H7 (cell line): ENCODE results near the gene MUC16. TPM values are rescaled to one million over a fixed set of nuclear protein-coding genes. Genes with fewer than 3 reads are reported as not detected.
"Not testable (repeated sequence)": the region's sequence is repeated elsewhere in the genome, so short reads cannot be mapped to it uniquely, and the experiment has no call there.

ENCODE experiments used
- DNase-seq: peaks from one replicate; pipeline ENCODE4 v3.0.0; 2012
- H3K27me3 ChIP-seq: 2 replicates; pipeline ENCODE4 v1.6.0; 2011; ENCODE audit warnings: mild to moderate bottlenecking, low read length; ENCODE audit not compliant: control insufficient read depth, insufficient read depth
- H3K36me3 ChIP-seq: replicated peaks from 2 replicates; pipeline ENCODE4 v1.5.1; 2011; ENCODE audit warnings: low read length; ENCODE audit not compliant: control insufficient read depth, insufficient read depth
- H3K4me3 ChIP-seq: 2 replicates; pipeline ENCODE4 v1.5.1; 2011; ENCODE audit warnings: low read depth, mild to moderate bottlenecking, control low read depth, low read length, moderate library complexity; ENCODE audit not compliant: insufficient read depth
- total RNA-seq: library from RNA; depleted of rRNA; stranded (reverse); fragments of >200 nt; shearing (Covaris generic); gene quantifications from 2 replicates; pipeline ENCODE4 v1.2.3, GENCODE V29; 2014; rRNA removed

Gene MUC16
- total RNA-seq: not detected in 2 replicates

DNA sequence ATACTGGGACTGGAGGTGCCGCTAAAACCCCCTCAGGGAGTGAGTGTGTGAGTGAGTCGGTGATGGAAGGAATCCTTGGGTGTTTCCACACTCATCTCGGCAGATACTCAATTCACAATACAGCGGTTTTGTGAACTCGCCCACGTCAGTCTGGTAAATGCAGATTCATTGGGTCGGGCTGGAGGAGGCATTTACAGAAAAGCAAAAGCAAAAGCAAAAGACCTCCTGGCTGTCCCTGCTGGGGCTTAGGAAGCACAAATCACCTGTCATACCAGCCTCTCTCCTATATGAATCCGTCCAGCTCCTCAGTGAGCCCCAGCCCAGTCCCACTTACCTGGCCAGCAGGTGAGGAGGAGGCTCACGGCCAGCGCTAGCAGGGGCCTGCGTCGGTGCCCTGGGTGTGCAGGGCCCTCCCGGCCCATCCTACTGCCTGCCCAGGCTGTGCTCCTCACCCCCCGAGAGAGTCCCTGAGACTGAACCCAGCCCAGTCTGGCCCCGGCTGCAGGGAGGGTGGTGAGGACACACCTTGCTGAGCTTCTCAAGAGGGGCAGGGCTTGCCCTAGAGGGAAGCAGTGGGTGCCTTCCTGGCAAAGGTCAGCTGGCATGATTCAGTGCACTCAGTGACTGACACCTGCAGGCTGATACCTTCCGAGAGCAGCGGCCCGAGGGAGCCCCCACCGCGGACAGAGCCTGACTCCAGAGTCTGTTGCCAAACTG lies at the start of gene MUC16:
TSS of gene MUC16 (minus strand) at position 475 of the 717 bp plus-strand sequence.
- Histone ChIP-seq H3K27me3 (no peaks in the 10 kb centered on the region), H3K4me3 (no peak within 1 kb of the TSS), H3K36me3 (no peaks in the 10 kb centered on the region)
- DNase-seq: peak; percentile 54

- H3K4me3 ChIP-seq: no peak overlapping the region
- H3K36me3 ChIP-seq: no peaks in the 10 kb centered on the region
Measured at GRCh38 chr19:9058905-9059667, 48.9 kb upstream of the MUC16 start.

GRCh38 chr19:9057505-9058258 lies 47.5 kb upstream of the MUC16 start:
- Histone ChIP-seq H3K36me3 (no peaks in the 10 kb centered on the region), H3K27me3 (no peaks in the 10 kb centered on the region), H3K4me3 (no peak overlapping the region)
- no peak for DNase-seq

More at GRCh38 chr19:9058905-9059667, 48.9 kb upstream of the MUC16 start:
- no peaks in the 10 kb centered on the region for H3K27me3 ChIP-seq
- DNase-seq: no peak

DNA sequence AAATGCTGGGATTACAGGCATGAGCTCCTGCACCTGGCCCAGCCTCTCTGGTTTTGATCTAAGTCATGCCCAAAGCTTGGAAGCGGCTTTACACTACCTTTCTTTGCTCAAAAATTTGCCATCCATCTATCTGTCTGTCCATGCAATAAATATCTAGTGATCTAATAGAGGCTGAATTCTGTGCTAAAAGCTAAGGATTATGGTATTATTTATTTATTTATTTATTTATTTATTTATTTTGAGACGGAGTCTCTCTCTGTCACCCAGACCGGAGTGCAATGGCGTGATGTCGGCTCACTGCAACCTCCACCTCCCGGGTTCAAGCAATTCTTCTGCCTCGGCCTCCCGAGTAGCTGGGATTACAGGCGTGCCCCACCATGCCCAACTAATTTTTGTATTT lies 45.9 kb upstream of the MUC16 start:
- not testable (repeated sequence) for H3K27me3 ChIP-seq, H3K36me3 ChIP-seq, DNase-seq, H3K4me3 ChIP-seq

GRCh38 chr19:9054765-9055164 lies 44.6 kb upstream of the MUC16 start:
- Histone ChIP-seq H3K4me3 (no peak overlapping the region), H3K36me3 (no peaks in the 10 kb centered on the region), H3K27me3 (no peaks in the 10 kb centered on the region)
- peak; percentile 56 for DNase-seq

- Histone ChIP-seq H3K4me3 (no peak overlapping the region), H3K27me3 (no peaks in the 10 kb centered on the region), H3K36me3 (no peaks in the 10 kb centered on the region)
- DNase-seq: no peak
Measured at GRCh38 chr19:9054207-9054606, 44.0 kb upstream of the MUC16 start.

GRCh38 chr19:9053674-9054073 lies 43.5 kb upstream of the MUC16 start:
- H3K27me3 ChIP-seq, H3K36me3 ChIP-seq, DNase-seq, H3K4me3 ChIP-seq: not testable (repeated sequence)

DNA sequence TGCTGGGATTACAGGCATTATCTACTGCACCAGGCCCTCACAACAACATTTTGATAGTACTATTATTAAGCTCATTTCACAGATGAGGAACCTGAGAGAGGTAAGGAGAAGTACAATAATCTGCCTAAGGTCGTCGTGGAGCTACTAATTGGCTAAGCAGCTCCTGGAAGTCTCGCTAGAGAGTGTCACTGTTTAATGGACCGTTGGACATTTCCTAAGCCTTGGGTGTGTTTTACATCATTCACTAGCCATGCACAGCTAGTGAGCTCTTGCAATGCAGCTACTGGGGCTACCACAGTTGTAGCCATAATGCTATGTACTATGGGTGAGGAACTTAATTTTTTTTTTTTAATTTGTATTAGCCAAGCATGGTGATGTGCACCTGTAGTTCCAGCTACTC lies 42.7 kb upstream of the MUC16 start:
- Histone ChIP-seq H3K27me3 (no peaks in the 10 kb centered on the region), H3K36me3 (no peaks in the 10 kb centered on the region), H3K4me3 (no peak overlapping the region)
- no peak for DNase-seq

- no peaks in the 10 kb centered on the region for H3K36me3 ChIP-seq
- DNase-seq: no peak
- H3K4me3 ChIP-seq: no peak overlapping the region
- no peaks in the 10 kb centered on the region for H3K27me3 ChIP-seq
Measured at GRCh38 chr19:9046694-9047093, 36.5 kb upstream of the MUC16 start.

DNA sequence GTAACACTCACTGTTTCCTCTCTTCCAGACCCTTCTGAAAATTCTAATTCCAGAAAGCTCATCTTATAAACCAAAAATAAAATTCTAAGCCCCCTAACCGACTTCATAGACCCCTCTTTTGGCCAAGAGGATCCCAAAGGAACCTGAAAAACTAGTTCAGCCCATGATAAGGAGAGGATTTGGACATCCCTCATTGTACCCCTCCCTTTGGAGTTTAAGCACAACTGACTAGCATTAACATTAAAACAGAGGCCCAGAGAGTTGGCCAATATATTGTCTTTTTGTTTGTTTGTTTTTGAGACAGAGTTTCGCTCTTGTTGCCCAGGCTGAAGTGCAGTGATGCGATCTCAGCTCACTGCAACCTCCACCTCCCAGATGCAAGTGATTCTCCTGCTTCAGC lies 34.2 kb upstream of the MUC16 start:
- no peak for DNase-seq
- Histone ChIP-seq H3K36me3 (no peaks in the 10 kb centered on the region), H3K4me3 (no peak overlapping the region), H3K27me3 (no peaks in the 10 kb centered on the region)

DNA sequence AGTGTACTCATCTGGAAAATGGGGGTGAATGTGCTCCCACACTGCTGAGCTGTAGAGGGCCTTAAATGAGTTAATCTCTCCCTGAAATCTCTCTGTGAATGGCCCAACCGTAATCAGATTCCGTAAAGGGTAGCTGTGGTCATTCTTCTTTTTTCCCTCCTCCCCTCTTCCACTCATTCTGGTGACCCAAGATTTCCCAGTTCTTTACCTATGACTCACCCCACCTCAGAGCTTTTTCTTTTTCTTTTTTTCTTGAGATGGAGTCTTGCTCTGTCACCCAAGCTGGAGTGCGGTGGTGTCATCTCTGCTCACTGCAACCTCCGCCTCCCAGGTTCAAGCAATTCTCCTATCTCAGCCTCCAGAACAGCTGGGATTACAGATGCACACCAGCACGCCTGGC lies 33.3 kb upstream of the MUC16 start:
- no peaks in the 10 kb centered on the region for H3K27me3 ChIP-seq
- DNase-seq: no peak

DNA sequence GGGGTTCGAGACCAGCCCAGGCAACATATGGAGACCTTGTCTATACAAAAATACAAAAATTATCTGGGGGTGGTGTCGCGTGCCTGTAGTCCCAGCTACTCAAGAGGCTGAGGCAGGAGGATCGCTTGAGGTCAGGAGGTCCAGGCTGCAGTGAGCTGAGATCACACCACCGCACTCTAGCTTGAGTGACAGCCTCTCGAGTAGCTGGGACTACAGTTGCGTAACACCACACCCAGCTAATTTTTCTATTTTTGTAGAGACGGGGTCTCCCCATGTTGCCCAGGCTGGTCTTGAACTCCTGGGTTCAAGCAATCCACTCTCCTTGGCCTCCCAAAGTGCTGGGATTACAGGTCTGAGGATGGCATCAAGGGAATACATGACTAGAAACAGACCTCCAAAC lies 30.8 kb upstream of the MUC16 start:
- Histone ChIP-seq H3K4me3 (no peak overlapping the region), H3K36me3 (no peaks in the 10 kb centered on the region), H3K27me3 (no peaks in the 10 kb centered on the region)
- DNase-seq: no peak

More for the DNA sequence above, 33.3 kb upstream of the MUC16 start:
- no peaks in the 10 kb centered on the region for H3K36me3 ChIP-seq
- H3K4me3 ChIP-seq: no peak overlapping the region

DNA sequence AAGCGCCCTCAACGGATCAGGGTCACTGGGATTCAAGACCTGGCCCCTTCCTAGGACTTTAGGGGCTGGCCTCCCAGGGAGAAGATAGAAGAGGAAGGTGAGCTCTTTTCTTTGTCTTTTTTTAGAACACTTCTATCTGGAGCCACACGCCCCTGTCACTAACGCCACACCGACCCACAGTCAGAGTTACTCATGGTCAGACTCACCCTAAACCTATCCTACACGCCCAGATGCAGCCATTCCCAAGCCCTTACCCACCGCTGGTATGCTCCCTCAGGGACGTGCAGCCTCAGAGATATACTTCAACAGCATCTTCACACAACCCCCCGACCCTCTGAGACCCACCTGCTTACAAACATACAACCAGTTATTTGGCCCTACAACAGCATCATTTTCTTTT lies 29.9 kb upstream of the MUC16 start:
- Histone ChIP-seq H3K27me3 (no peaks in the 10 kb centered on the region), H3K36me3 (no peaks in the 10 kb centered on the region), H3K4me3 (no peak overlapping the region)
- no peak for DNase-seq

DNA sequence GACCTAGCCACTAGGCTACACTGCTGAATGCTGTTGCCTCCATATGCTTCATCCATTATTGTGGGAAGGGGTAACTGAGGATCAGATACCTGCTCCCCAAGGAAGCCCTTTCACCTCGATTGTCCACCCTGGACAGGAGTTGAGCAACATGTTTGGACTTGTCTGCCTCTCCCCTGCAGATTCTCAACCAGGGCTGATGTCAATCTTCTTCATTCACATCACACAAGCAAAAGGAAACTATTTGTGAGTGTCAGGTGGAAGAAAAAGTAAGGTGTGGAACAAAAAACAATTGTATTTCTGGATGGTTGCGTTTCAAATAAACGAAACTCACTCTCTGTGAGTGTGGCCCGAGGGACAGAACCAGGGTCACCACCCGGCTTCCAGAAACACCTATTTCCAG lies 29.5 kb upstream of the MUC16 start:
- Histone ChIP-seq H3K36me3 (no peaks in the 10 kb centered on the region), H3K4me3 (no peak overlapping the region), H3K27me3 (no peaks in the 10 kb centered on the region)
- DNase-seq: no peak
